ENCODE data around the gene ANGPTL3. TPM values are rescaled to one million over a fixed set of nuclear protein-coding genes. Genes with fewer than 3 reads are reported as not detected.
A peak's percentile ranks its signal among the peaks of the same experiment; 100 is the strongest.

The ANGPTL3 gene
- total and polyA plus RNA-seq, 2 of the 13 experiments (the other 11 are each of a cell fraction or from before 2014, with no cell fraction given), result 0.40 to 0.51 TPM

DNA sequence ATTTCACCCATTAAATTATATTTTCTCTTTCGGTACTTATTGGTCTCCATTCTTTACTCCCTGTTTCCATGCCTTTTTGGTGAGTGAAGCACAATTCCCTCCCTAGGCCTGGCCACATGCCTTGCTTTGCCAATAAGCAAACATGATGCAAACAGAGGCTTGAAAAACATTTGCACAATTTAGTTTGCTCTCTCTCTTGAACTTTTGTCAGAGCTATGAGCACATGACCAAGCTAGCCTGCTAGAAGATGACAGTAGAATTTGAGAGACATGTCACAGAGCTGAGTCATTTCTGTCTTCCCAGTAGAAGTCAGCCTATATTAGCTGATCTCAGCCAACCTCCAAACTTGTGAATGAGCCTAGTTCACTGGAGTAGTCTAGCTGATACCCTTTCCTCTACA is 24.6 kb downstream of the ANGPTL3 start (continued):
- TF ChIP-seq, protein P1, sequence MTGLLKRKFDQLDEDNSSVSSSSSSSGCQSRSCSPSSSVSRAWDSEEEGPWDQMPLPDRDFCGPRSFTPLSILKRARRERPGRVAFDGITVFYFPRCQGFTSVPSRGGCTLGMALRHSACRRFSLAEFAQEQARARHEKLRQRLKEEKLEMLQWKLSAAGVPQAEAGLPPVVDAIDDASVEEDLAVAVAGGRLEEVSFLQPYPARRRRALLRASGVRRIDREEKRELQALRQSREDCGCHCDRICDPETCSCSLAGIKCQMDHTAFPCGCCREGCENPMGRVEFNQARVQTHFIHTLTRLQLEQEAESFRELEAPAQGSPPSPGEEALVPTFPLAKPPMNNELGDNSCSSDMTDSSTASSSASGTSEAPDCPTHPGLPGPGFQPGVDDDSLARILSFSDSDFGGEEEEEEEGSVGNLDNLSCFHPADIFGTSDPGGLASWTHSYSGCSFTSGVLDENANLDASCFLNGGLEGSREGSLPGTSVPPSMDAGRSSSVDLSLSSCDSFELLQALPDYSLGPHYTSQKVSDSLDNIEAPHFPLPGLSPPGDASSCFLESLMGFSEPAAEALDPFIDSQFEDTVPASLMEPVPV (CRISPR knock-in tag; IDR thresholded peaks at IDR 0.05), result peak; percentile 77; the same call in 1 of the 2 replicates
- TF ChIP-seq ZNF598 (CRISPR knock-in tag; IDR thresholded peaks at IDR 0.05; ENCODE audit: borderline replicate concordance), result no peak
- no peak for TF ChIP-seq FOXA1 (IDR thresholded peaks at IDR 0.05)
- TF ChIP-seq FOXA1 (CRISPR knock-in tag; IDR thresholded peaks at IDR 0.05), result peak; percentile 96
- TF ChIP-seq DDIT3 (CRISPR knock-in tag; IDR thresholded peaks at IDR 0.05), result peak; percentile 73; the same call in 1 of the 2 replicates
- TF ChIP-seq KMT2B (CRISPR knock-in tag; IDR thresholded peaks at IDR 0.05), result peak; percentile 83
- TF ChIP-seq GABPA (IDR thresholded peaks at IDR 0.05; ENCODE audit: low read depth, low read length), result no peak
- peak; percentile 44; the same call in 1 of the 2 replicates for TF ChIP-seq GABPA (CRISPR knock-in tag; IDR thresholded peaks at IDR 0.05; ENCODE audit: low read depth)
- peak; percentile 73; the same call in 1 of the 2 replicates for TF ChIP-seq ARID4A (CRISPR knock-in tag; IDR thresholded peaks at IDR 0.05; ENCODE audit: borderline replicate concordance)
- no peak for TF ChIP-seq HDAC6 (IDR thresholded peaks at IDR 0.05; ENCODE audit: low read depth, low read length)
- TF ChIP-seq ZNF496 (CRISPR knock-in tag; IDR thresholded peaks at IDR 0.05; ENCODE audit: insufficient replicate concordance), result no peak
- no peak for TF ChIP-seq ZNF276 (CRISPR knock-in tag; IDR thresholded peaks at IDR 0.05; ENCODE audit: low read depth)
- peak in 1 of 2 experiments; percentile 99; a peak in 3 of 4 replicates for TF ChIP-seq ATF4 (CRISPR knock-in tag; IDR thresholded peaks at IDR 0.05)
- peak; percentile 91 for TF ChIP-seq YEATS4 (CRISPR knock-in tag; IDR thresholded peaks at IDR 0.05; ENCODE audit: borderline replicate concordance)
- TF ChIP-seq, protein P2, sequence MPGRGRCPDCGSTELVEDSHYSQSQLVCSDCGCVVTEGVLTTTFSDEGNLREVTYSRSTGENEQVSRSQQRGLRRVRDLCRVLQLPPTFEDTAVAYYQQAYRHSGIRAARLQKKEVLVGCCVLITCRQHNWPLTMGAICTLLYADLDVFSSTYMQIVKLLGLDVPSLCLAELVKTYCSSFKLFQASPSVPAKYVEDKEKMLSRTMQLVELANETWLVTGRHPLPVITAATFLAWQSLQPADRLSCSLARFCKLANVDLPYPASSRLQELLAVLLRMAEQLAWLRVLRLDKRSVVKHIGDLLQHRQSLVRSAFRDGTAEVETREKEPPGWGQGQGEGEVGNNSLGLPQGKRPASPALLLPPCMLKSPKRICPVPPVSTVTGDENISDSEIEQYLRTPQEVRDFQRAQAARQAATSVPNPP (CRISPR knock-in tag; IDR thresholded peaks at IDR 0.05), result peak; percentile 69; the same call in 1 of the 2 replicates
- no peak for TF ChIP-seq ZNF33A (CRISPR knock-in tag; IDR thresholded peaks at IDR 0.05; ENCODE audit: borderline replicate concordance)
- TF ChIP-seq TMF1 (CRISPR knock-in tag; IDR thresholded peaks at IDR 0.05; ENCODE audit: low read depth), result peak; percentile 61; the same call in 1 of the 2 replicates
- TF ChIP-seq ZGPAT (CRISPR knock-in tag; IDR thresholded peaks at IDR 0.05), result peak; percentile 97
